Colonic mucosa (tissue), 4 donors: ENCODE measurements around the gene PDE4D. TPM values are rescaled to one million over a fixed set of nuclear protein-coding genes. Genes with fewer than 3 reads are reported as not detected.

ENCODE experiments used
- DNase-seq: peaks from one replicate; pipeline ENCODE4 v3.0.0-alpha.2; 2020
- H3K27ac ChIP-seq: fragments of 200-600 bp; one replicate; pipeline ENCODE4 v1.8.0; 2021
- H3K27me3 ChIP-seq: fragments of 200-600 bp; one replicate; pipeline ENCODE4 v1.8.0; 2021
- H3K36me3 ChIP-seq: fragments of 200-600 bp; one replicate; pipeline ENCODE4 v1.8.0; 2021
- H3K4me1 ChIP-seq: fragments of 200-600 bp; one replicate; pipeline ENCODE4 v1.8.0; 2021; ENCODE audit warnings: mild to moderate bottlenecking
- H3K4me3 ChIP-seq: fragments of 200-600 bp; one replicate; pipeline ENCODE4 v1.8.0; 2021
- H3K9ac ChIP-seq, 2 donors: one replicate each; pipeline ENCODE4 v1.7.0; 2013; ENCODE audit warnings: control low read depth in 2 of 2, low read depth in 2 of 2, low read length in 2 of 2
- H3K9me3 ChIP-seq: fragments of 200-600 bp; one replicate; pipeline ENCODE4 v1.8.0; 2021
- intact Hi-C: fragments of 100-400 bp; cut with DNase I; formaldehyde crosslinking; loops from one replicate; pipeline ENCODE4 v1.14.1; 2022
- total RNA-seq, 2 donors: library from RNA; stranded (reverse); fragmentation: NEBNext Ultra II Directional in 1 of 2; extraction: Animal tissue kit (Norgen Biotek cat#: 25700) in 1 of 2; gene quantifications; one replicate each; pipeline ENCODE4 v1.2.1, GENCODE V29; 2021
- TF ChIP-seq, protein P1 (sequence below): fragments of 200-600 bp; IDR thresholded peaks from one replicate; pipeline ENCODE4 v1.8.0; 2022; ENCODE audit warnings: antibody characterized with exemption, mild to moderate bottlenecking
- donor health status: healthy.
- donor health status: DM: no; HTN: no; CAD: no.
- donor health status: DM: no; HTN: no; CAD: no.

PDE4D gene
- total RNA-seq, 2 donors from 2014 or later, result 23.1 to 53.7 TPM

DNA sequence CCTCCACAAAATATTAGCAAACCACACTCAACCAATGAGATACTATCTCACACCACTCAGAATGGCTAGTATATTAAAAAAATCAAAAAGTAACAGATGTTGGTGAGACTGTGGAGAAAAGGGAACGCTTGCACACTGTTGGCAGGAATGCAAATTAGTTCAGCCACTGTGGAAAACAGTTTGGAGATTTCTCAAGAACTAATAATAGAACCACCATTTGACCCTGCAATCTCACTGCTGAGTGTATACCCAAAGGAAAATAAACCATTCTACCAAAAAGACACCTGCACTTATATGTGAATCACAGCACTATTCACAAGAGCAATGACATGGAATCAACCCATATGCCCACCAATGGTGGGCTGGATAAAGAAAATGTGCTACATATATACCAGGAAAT is 393.5 kb downstream of the PDE4D start:
- Histone ChIP-seq H3K36me3 (no peaks in the 10 kb centered on the region), H3K9me3 (no peaks in the 10 kb centered on the region), H3K4me1 (no peaks in the 10 kb centered on the region), H3K9ac (no peak overlapping the region), H3K27me3 (no peaks in the 10 kb centered on the region), H3K4me3 (no peak overlapping the region), H3K27ac (no peak overlapping the region)
- TF ChIP-seq, protein P1, sequence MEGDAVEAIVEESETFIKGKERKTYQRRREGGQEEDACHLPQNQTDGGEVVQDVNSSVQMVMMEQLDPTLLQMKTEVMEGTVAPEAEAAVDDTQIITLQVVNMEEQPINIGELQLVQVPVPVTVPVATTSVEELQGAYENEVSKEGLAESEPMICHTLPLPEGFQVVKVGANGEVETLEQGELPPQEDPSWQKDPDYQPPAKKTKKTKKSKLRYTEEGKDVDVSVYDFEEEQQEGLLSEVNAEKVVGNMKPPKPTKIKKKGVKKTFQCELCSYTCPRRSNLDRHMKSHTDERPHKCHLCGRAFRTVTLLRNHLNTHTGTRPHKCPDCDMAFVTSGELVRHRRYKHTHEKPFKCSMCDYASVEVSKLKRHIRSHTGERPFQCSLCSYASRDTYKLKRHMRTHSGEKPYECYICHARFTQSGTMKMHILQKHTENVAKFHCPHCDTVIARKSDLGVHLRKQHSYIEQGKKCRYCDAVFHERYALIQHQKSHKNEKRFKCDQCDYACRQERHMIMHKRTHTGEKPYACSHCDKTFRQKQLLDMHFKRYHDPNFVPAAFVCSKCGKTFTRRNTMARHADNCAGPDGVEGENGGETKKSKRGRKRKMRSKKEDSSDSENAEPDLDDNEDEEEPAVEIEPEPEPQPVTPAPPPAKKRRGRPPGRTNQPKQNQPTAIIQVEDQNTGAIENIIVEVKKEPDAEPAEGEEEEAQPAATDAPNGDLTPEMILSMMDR, result no peak
- intact Hi-C loops, result loop anchor here (5.0 kb wide), 1 partner anchor 108 kb away; no protein-coding TSS in a partner anchor
- no peak for DNase-seq

DNA sequence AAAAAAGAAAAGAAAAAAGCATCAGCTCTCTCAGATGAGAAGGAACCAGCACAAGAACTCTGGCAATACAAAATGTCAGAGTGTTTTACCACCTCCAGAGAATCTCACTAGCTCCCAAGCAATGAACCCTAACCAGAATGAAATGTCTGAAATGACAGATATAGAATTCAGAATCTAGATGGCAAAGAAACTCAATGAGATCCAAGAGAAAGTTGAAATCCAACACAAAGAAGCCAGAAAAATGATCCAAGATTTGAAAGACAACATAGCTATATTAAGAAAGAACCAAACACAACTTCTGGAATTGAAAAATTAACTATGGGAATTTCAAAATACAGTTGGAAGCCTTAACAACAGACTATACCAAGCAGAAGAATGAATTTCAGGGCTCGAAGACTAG is 396.3 kb downstream of the PDE4D start:
- no peaks in the 10 kb centered on the region for H3K9me3 ChIP-seq

DNA sequence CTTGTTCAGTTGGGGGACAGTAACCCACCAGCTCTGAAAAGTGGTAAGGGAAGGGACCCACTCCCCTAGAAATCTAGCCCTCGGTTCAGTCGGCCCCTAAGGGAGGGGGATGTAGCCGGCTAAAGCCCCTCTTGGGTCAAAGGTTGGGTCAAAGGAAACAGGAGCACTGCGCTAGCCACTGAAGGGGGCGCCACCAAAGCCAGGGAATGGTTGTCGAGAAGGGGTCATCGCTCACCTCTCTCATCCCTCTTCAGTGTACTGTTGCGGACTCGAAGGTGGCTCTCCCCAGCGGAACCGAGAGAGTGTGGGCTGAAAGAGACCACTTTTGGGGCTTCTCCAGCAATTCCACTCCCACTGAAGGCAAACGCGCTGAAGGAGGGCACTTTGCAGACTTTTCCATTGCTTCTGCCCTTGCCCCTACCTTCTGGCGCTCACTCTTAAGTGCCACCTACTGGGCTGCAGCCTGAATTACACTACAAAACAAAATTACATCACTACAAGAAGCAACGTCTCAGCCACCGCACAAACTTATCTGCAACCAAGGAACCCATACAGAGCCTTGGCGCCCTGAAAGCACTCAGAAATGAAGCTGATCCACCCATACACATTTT is 396.9 kb downstream of the PDE4D start:
- Histone ChIP-seq H3K9me3 (no peaks in the 10 kb centered on the region), H3K27ac (no peak overlapping the region), H3K4me1 (no peaks in the 10 kb centered on the region), H3K4me3 (no peak overlapping the region), H3K27me3 (no peaks in the 10 kb centered on the region), H3K9ac (no peak overlapping the region), H3K36me3 (no peaks in the 10 kb centered on the region)
- intact Hi-C loops, result no loop called here
- TF ChIP-seq, protein P1, result no peak
- no peak for DNase-seq

More for the DNA sequence above, 396.3 kb downstream of the PDE4D start:
- H3K9ac ChIP-seq, result no peak overlapping the region
- intact Hi-C loops, result no loop called here
- no peak overlapping the region for H3K4me3 ChIP-seq
- H3K27me3 ChIP-seq, result no peaks in the 10 kb centered on the region
- H3K4me1 ChIP-seq, result no peaks in the 10 kb centered on the region
- no peak overlapping the region for H3K27ac ChIP-seq
- TF ChIP-seq, protein P1, result no peak
- H3K36me3 ChIP-seq, result no peaks in the 10 kb centered on the region
- no peak for DNase-seq

DNA sequence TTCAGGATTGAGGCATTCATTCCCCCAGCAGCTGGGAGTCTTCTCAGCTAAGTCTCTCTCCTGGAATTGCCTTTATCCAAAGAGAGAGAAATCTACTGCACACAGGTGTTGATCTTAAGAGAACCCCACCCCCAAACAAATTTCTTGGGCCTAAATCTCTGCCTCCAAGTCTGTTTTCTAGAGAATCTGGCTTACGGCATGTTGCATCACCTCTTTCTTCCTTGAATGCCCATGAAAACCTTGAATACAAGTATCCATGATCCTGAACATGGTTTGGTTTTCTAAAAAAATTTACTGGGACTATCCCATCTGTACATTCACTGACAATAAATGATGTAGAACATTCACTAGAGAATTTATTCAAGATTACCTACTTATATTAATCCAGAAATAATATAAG is 401.6 kb downstream of the PDE4D start:
- TF ChIP-seq, protein P1, result no peak
- H3K4me3 ChIP-seq, result no peak overlapping the region
- no peak overlapping the region for H3K27ac ChIP-seq
- H3K9me3 ChIP-seq, result no peaks in the 10 kb centered on the region
- intact Hi-C loops, result no loop called here
- no peak for DNase-seq
- no peaks in the 10 kb centered on the region for H3K4me1 ChIP-seq
- no peaks in the 10 kb centered on the region for H3K27me3 ChIP-seq
- H3K36me3 ChIP-seq, result no peaks in the 10 kb centered on the region
- H3K9ac ChIP-seq, result no peak overlapping the region

DNA sequence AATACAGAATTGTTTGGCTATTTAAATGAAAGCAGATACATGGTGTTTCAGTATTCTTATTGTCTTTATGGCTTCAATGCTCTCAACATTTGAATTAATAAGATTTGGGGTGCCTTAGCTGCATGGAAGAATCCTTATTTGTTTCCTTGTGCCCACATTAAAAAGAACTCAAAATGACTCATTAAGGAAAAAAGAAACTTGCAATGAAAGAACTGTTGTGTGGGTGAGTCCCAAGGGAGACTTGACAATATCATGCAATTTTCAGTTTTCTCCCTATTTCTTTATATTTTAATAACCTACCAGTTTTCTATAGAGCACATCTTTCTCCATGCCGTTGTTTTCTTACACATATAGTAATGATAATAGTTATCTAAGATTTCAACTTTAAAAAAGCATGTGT is 404.0 kb downstream of the PDE4D start:
- H3K4me1 ChIP-seq, result no peaks in the 10 kb centered on the region
- no peak overlapping the region for H3K9ac ChIP-seq
- intact Hi-C loops, result no loop called here
- no peaks in the 10 kb centered on the region for H3K27me3 ChIP-seq
- H3K27ac ChIP-seq, result no peak overlapping the region
- TF ChIP-seq, protein P1, result no peak
- no peak for DNase-seq
- H3K36me3 ChIP-seq, result no peaks in the 10 kb centered on the region
- H3K4me3 ChIP-seq, result no peak overlapping the region
- no peaks in the 10 kb centered on the region for H3K9me3 ChIP-seq
